Measurements from ENCODE around the gene FTH1. TPM values are rescaled to one million over a fixed set of nuclear protein-coding genes. Genes with fewer than 3 reads are reported as not detected.

The FTH1 gene
- total and polyA plus RNA-seq, 2 of the 13 experiments (the other 11 are each of a cell fraction or from before 2014, with no cell fraction given): 607 to 760 TPM

DNA sequence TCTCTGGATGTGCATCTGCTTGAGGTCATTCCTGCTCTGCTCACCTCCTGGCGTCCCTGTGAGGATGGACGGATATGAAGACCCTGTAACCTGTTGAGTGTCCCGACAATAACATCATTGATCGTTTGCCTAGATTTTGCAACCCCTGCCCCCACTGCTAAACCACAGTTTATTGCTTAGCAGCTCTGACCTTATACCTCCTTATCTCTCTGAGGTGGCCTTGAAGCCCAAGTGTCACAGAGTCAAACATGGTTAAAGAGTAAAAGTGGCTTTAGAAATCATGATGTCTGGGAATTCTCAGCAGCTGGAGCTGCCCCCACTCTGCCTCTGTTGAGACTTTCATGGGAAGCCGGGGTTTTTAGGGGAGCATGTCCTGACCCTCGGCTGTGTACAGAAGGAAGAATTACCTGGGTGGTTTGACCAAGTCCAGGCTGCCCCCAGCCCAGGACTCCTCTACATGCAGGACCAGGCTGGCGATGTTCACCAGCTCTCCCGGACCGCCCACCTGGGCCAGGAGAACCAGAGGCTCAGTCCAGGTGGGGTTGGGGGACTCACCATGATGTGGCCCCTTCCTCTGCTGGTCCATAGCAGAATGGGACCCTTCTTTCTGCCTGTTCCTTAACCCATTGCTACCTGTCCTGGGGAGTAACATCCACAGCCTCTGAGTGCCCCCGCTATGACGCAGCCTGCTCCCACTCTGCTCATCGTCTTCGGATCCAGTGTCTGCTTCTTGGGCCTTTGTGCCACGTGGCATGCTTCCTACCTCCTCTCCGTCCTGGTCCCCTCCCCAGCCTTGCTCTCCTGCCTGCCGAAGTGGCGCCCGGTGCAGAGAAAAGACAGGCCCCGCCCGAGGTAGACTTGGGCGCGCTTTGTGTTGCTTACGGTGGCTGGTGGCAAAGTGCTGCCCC, 33.4 kb upstream of the FTH1 start (continued):
- TF ChIP-seq NCOA1 (CRISPR knock-in tag; IDR thresholded peaks at IDR 0.05): peak; percentile 34; the same call in 1 of the 2 replicates
- TF ChIP-seq, protein P1, sequence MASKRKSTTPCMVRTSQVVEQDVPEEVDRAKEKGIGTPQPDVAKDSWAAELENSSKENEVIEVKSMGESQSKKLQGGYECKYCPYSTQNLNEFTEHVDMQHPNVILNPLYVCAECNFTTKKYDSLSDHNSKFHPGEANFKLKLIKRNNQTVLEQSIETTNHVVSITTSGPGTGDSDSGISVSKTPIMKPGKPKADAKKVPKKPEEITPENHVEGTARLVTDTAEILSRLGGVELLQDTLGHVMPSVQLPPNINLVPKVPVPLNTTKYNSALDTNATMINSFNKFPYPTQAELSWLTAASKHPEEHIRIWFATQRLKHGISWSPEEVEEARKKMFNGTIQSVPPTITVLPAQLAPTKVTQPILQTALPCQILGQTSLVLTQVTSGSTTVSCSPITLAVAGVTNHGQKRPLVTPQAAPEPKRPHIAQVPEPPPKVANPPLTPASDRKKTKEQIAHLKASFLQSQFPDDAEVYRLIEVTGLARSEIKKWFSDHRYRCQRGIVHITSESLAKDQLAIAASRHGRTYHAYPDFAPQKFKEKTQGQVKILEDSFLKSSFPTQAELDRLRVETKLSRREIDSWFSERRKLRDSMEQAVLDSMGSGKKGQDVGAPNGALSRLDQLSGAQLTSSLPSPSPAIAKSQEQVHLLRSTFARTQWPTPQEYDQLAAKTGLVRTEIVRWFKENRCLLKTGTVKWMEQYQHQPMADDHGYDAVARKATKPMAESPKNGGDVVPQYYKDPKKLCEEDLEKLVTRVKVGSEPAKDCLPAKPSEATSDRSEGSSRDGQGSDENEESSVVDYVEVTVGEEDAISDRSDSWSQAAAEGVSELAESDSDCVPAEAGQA (IDR thresholded peaks at IDR 0.05; ENCODE audit: low read depth): no peak
- TF ChIP-seq, protein P1 (CRISPR knock-in tag; IDR thresholded peaks at IDR 0.05; ENCODE audit: borderline replicate concordance): no peak
- TF ChIP-seq GABPA (IDR thresholded peaks at IDR 0.05; ENCODE audit: low read depth, low read length): no peak
- TF ChIP-seq GABPA (CRISPR knock-in tag; IDR thresholded peaks at IDR 0.05; ENCODE audit: low read depth): 0 out of 2 replicates have a peak, but pooled peaks have one; percentile 16
- TF ChIP-seq RXRA (CRISPR knock-in tag; IDR thresholded peaks at IDR 0.05): peak; percentile 18; the same call in 1 of the 2 replicates
- no peak for TF ChIP-seq ZSCAN31 (CRISPR knock-in tag; IDR thresholded peaks at IDR 0.05; ENCODE audit: low read depth)
- TF ChIP-seq, protein P2, sequence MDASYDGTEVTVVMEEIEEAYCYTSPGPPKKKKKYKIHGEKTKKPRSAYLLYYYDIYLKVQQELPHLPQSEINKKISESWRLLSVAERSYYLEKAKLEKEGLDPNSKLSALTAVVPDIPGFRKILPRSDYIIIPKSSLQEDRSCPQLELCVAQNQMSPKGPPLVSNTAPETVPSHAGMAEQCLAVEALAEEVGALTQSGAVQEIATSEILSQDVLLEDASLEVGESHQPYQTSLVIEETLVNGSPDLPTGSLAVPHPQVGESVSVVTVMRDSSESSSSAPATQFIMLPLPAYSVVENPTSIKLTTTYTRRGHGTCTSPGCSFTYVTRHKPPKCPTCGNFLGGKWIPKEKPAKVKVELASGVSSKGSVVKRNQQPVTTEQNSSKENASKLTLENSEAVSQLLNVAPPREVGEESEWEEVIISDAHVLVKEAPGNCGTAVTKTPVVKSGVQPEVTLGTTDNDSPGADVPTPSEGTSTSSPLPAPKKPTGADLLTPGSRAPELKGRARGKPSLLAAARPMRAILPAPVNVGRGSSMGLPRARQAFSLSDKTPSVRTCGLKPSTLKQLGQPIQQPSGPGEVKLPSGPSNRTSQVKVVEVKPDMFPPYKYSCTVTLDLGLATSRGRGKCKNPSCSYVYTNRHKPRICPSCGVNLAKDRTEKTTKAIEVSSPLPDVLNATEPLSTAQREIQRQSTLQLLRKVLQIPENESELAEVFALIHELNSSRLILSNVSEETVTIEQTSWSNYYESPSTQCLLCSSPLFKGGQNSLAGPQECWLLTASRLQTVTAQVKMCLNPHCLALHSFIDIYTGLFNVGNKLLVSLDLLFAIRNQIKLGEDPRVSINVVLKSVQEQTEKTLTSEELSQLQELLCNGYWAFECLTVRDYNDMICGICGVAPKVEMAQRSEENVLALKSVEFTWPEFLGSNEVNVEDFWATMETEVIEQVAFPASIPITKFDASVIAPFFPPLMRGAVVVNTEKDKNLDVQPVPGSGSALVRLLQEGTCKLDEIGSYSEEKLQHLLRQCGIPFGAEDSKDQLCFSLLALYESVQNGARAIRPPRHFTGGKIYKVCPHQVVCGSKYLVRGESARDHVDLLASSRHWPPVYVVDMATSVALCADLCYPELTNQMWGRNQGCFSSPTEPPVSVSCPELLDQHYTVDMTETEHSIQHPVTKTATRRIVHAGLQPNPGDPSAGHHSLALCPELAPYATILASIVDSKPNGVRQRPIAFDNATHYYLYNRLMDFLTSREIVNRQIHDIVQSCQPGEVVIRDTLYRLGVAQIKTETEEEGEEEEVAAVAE (CRISPR knock-in tag; IDR thresholded peaks at IDR 0.05; ENCODE audit: borderline replicate concordance): no peak
- no peak for TF ChIP-seq ZFP62 (CRISPR knock-in tag; IDR thresholded peaks at IDR 0.05)
- TF ChIP-seq ZNF460 (CRISPR knock-in tag; IDR thresholded peaks at IDR 0.05; ENCODE audit: borderline replicate concordance): no peak
- peak; percentile 72 for TF ChIP-seq RARA (CRISPR knock-in tag; IDR thresholded peaks at IDR 0.05)
- TF ChIP-seq FOXJ3 (CRISPR knock-in tag; IDR thresholded peaks at IDR 0.05; ENCODE audit: borderline replicate concordance): peak; percentile 39; the same call in 1 of the 2 replicates
- TF ChIP-seq ZNF749 (CRISPR knock-in tag; IDR thresholded peaks at IDR 0.05; ENCODE audit: borderline replicate concordance): no peak
- TF ChIP-seq ZNF530 (CRISPR knock-in tag; IDR thresholded peaks at IDR 0.05; ENCODE audit: low read depth): no peak
- TF ChIP-seq, protein P3, sequence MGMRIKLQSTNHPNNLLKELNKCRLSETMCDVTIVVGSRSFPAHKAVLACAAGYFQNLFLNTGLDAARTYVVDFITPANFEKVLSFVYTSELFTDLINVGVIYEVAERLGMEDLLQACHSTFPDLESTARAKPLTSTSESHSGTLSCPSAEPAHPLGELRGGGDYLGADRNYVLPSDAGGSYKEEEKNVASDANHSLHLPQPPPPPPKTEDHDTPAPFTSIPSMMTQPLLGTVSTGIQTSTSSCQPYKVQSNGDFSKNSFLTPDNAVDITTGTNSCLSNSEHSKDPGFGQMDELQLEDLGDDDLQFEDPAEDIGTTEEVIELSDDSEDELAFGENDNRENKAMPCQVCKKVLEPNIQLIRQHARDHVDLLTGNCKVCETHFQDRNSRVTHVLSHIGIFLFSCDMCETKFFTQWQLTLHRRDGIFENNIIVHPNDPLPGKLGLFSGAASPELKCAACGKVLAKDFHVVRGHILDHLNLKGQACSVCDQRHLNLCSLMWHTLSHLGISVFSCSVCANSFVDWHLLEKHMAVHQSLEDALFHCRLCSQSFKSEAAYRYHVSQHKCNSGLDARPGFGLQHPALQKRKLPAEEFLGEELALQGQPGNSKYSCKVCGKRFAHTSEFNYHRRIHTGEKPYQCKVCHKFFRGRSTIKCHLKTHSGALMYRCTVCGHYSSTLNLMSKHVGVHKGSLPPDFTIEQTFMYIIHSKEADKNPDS (CRISPR knock-in tag; IDR thresholded peaks at IDR 0.05): no peak
- peak; percentile 82 for TF ChIP-seq NCOA2 (CRISPR knock-in tag; IDR thresholded peaks at IDR 0.05)
- TF ChIP-seq NBN (conservative IDR thresholded peaks at IDR 0.05): no peak

Data from HepG2 (cell line).